ENCODE measurements around the gene UFSP1. TPM values are rescaled to one million over a fixed set of nuclear protein-coding genes. Genes with fewer than 3 reads are reported as not detected.

Gene UFSP1
- total RNA-seq, 1 donor from 2014 or later = 1.6 TPM

GRCh38 chr7:100901921-100902332 is 12.4 kb upstream of the UFSP1 start:
- Histone ChIP-seq H3K27me3 (ENCODE audit: control insufficient read depth, insufficient read depth, low read length) (peaks cover 12% of the 10 kb centered on the region), H3K36me3 (ENCODE audit: control insufficient read depth, insufficient read depth, low read length) (no peaks in the 10 kb centered on the region), H3K4me3 (ENCODE audit: low read depth, low read length) (no peak overlapping the region)
- DNase-seq (ENCODE audit: low read depth) = no peak
- TF ChIP-seq CTCF (IDR thresholded peaks at IDR 0.05; ENCODE audit: insufficient read depth, low read length, poor library complexity, severe bottlenecking) = no peak

GRCh38 chr7:100900978-100901377 is 11.5 kb upstream of the UFSP1 start:
- TF ChIP-seq CTCF (IDR thresholded peaks at IDR 0.05; ENCODE audit: insufficient read depth, low read length, poor library complexity, severe bottlenecking) = no peak
- DNase-seq (ENCODE audit: low read depth) = no peak
- Histone ChIP-seq H3K4me3 (ENCODE audit: low read depth, low read length) (no peak overlapping the region), H3K27me3 (ENCODE audit: control insufficient read depth, insufficient read depth, low read length) (peaks cover 20% of the 10 kb centered on the region), H3K36me3 (ENCODE audit: control insufficient read depth, insufficient read depth, low read length) (no peaks in the 10 kb centered on the region)

- TF ChIP-seq CTCF (IDR thresholded peaks at IDR 0.05; ENCODE audit: insufficient read depth, low read length, poor library complexity, severe bottlenecking) = no peak
- DNase-seq (ENCODE audit: low read depth) = no peak
- Histone ChIP-seq H3K36me3 (ENCODE audit: control insufficient read depth, insufficient read depth, low read length) (no peaks in the 10 kb centered on the region), H3K27me3 (ENCODE audit: control insufficient read depth, insufficient read depth, low read length) (peaks cover 34% of the 10 kb centered on the region), H3K4me3 (ENCODE audit: low read depth, low read length) (no peak overlapping the region)
Observed at GRCh38 chr7:100899432-100899831, 9.9 kb upstream of the UFSP1 start.

GRCh38 chr7:100897772-100898454 is 8.4 kb upstream of the UFSP1 start:
- TF ChIP-seq CTCF (IDR thresholded peaks at IDR 0.05; ENCODE audit: insufficient read depth, low read length, poor library complexity, severe bottlenecking) = no peak
- Histone ChIP-seq H3K36me3 (ENCODE audit: control insufficient read depth, insufficient read depth, low read length) (no peaks in the 10 kb centered on the region), H3K4me3 (ENCODE audit: low read depth, low read length) (no peak overlapping the region), H3K27me3 (ENCODE audit: control insufficient read depth, insufficient read depth, low read length) (peaks cover 34% of the 10 kb centered on the region)
- no peak for DNase-seq (ENCODE audit: low read depth)

- peak; percentile 64 for TF ChIP-seq CTCF (IDR thresholded peaks at IDR 0.05; ENCODE audit: insufficient read depth, low read length, poor library complexity, severe bottlenecking)
- DNase-seq (ENCODE audit: low read depth) = no peak
- Histone ChIP-seq H3K27me3 (ENCODE audit: control insufficient read depth, insufficient read depth, low read length) (peaks cover 30% of the 10 kb centered on the region), H3K4me3 (ENCODE audit: low read depth, low read length) (no peak overlapping the region), H3K36me3 (ENCODE audit: control insufficient read depth, insufficient read depth, low read length) (no peaks in the 10 kb centered on the region)
Observed at GRCh38 chr7:100896732-100897608, 7.5 kb upstream of the UFSP1 start.

All from kidney epithelial cell (primary cell).